SK-N-SH (cell line): Measurements from ENCODE around the gene SAT1. TPM values are rescaled to one million over a fixed set of nuclear protein-coding genes. Genes with fewer than 3 reads are reported as not detected.
A peak's percentile ranks its signal among the peaks of the same experiment; 100 is the strongest.

Experiments used
- CTCF ChIA-PET: fragments of 300-600, 350-600 bp; formaldehyde crosslinking; extraction: SDS; loops from one replicate; lab custom pipeline; 2021; lab: Yijun Ruan, JAX
- POLR2A ChIA-PET: fragments of 350-600 bp; sonication (Branson Sonifier 250); formaldehyde crosslinking; extraction: SDS; loops from one replicate; lab custom pipeline; 2020; ENCODE audit warnings: antibody characterized with exemption, inconsistent platforms; lab: Yijun Ruan, JAX
- DNase-seq: peaks from one replicate; pipeline ENCODE4 v3.0.0; 2012
- H2AFZ ChIP-seq: fragments of 200-600 bp; sonication (generic); 2 replicates; pipeline ENCODE4 v1.8.1; 2016; ENCODE audit warnings: antibody characterized with exemption, mild to moderate bottlenecking, low read depth
- H3F3A ChIP-seq: fragments of 200-600 bp; sonication (generic); replicated peaks from 2 replicates; pipeline ENCODE3; 2016; ENCODE audit warnings: antibody characterized with exemption, mild to moderate bottlenecking; ENCODE audit not compliant: insufficient read depth
- H3K27ac ChIP-seq, 2 experiments: fragments of 200-500 bp in 1 of 2; fragments of 200-600 bp in 1 of 2; sonication (Bioruptor generic) in 1 of 2; sonication (generic), shearing (Covaris generic) in 1 of 2; 2 replicates each; pipeline versions ENCODE4 v1.5.1 to v1.6.1; 2014 to 2016; ENCODE audit warnings: low read depth in 2 of 2, inconsistent platforms in 1 of 2, low read length in 1 of 2, mild to moderate bottlenecking in 1 of 2, mixed read lengths in 1 of 2
- H3K27me3 ChIP-seq: fragments of 200-600 bp; sonication (generic), shearing (Covaris generic); 2 replicates; pipeline ENCODE4 v1.6.1; 2016; ENCODE audit warnings: mixed run types; ENCODE audit not compliant: insufficient read depth
- H3K36me3 ChIP-seq, 2 experiments: fragments of 200-500 bp in 1 of 2; fragments of 200-600 bp in 1 of 2; sonication (Bioruptor generic) in 1 of 2; sonication (generic) in 1 of 2; replicated peaks in 1 of 2; 2 replicates each; pipeline versions ENCODE3 to v1.5.1; 2014 to 2016; ENCODE audit warnings: low read length in 1 of 2, mild to moderate bottlenecking in 1 of 2; ENCODE audit not compliant: insufficient read depth in 2 of 2, control insufficient read depth in 1 of 2
- H3K4me1 ChIP-seq, 2 experiments: fragments of 200-500 bp in 1 of 2; fragments of 200-600 bp in 1 of 2; sonication (Bioruptor generic) in 1 of 2; sonication (generic), shearing (Covaris generic) in 1 of 2; 2 replicates each; pipeline versions ENCODE4 v1.5.1 to v1.6.1; 2014 to 2016; ENCODE audit warnings: low read depth in 1 of 2, low read length in 1 of 2, mixed run types in 1 of 2; ENCODE audit not compliant: insufficient read depth in 2 of 2, control insufficient read depth in 1 of 2
- H3K4me2 ChIP-seq: fragments of 200-600 bp; sonication (generic), shearing (Covaris generic); 2 replicates; pipeline ENCODE4 v1.6.1; 2017; ENCODE audit warnings: mixed run types
- H3K4me3 ChIP-seq, 2 experiments: fragments of 200-500 bp in 1 of 2; fragments of 200-600 bp in 1 of 2; sonication (Bioruptor generic) in 1 of 2; sonication (generic), shearing (Covaris generic) in 1 of 2; 2 replicates each; pipeline versions ENCODE4 v1.5.1 to v1.8.1; 2014 to 2016; ENCODE audit warnings: low read depth in 2 of 2, inconsistent platforms in 1 of 2, low read length in 1 of 2, mild to moderate bottlenecking in 1 of 2, mixed read lengths in 1 of 2, moderate library complexity in 1 of 2
- H3K79me2 ChIP-seq: fragments of 200-600 bp; sonication (generic); 2 replicates; pipeline ENCODE4 v1.8.1; 2017; ENCODE audit warnings: mild to moderate bottlenecking; ENCODE audit not compliant: insufficient read depth
- H3K9ac ChIP-seq: fragments of 200-600 bp; sonication (generic); 2 replicates; pipeline ENCODE4 v1.6.1; 2017; ENCODE audit warnings: mixed run types
- H3K9me2 ChIP-seq: fragments of 200-600 bp; sonication (generic); 2 replicates; pipeline ENCODE4 v1.6.1; 2017; ENCODE audit warnings: mixed run types
- H3K9me3 ChIP-seq: fragments of 200-600 bp; sonication (generic); 2 replicates; pipeline ENCODE4 v1.6.1; 2017; ENCODE audit warnings: mixed run types, mild to moderate bottlenecking, moderate library complexity
- H4K20me1 ChIP-seq: fragments of 200-600 bp; sonication (generic); 2 replicates; pipeline ENCODE4 v1.6.1; 2017; ENCODE audit warnings: mild to moderate bottlenecking, mixed run types; ENCODE audit not compliant: insufficient read depth
- CHD2 ChIP-seq: fragments of 150-350 bp; IDR thresholded peaks from 2 replicates; pipeline ENCODE4 v1.6.1; 2018; ENCODE audit warnings: low read length; ENCODE audit not compliant: partially characterized antibody
- ELF1 ChIP-seq: IDR thresholded peaks from 2 replicates; pipeline ENCODE4 v1.4.0; 2012
- EP300 ChIP-seq, 2 experiments: IDR thresholded peaks; 2 replicates each; pipeline versions ENCODE4 v1.4.0 to v1.6.1; 2012; ENCODE audit warnings: borderline replicate concordance in 1 of 2, low read depth in 1 of 2, low read length in 1 of 2
- FOSL2 ChIP-seq: IDR thresholded peaks from 2 replicates; pipeline ENCODE4 v1.4.0; 2012; ENCODE audit warnings: low read depth, mild to moderate bottlenecking, moderate library complexity, borderline replicate concordance
- GABPA ChIP-seq: IDR thresholded peaks from 2 replicates; pipeline ENCODE4 v1.4.0; 2012; ENCODE audit warnings: low read depth, mild to moderate bottlenecking
- GATA2 ChIP-seq: sonication (generic); formaldehyde crosslinking; IDR thresholded peaks from 2 replicates; pipeline ENCODE4 v1.5.0; 2020; ENCODE audit warnings: mild to moderate bottlenecking, missing genetic modification reagents
- MEF2A ChIP-seq: IDR thresholded peaks from 2 replicates; pipeline ENCODE4 v1.4.0; 2012; ENCODE audit warnings: low read depth, borderline replicate concordance
- MXI1 ChIP-seq: IDR thresholded peaks from 2 replicates; pipeline ENCODE4 v1.6.1; 2012; ENCODE audit warnings: mild to moderate bottlenecking, low read depth, low read length, improper control_type of control experiment
- NRF1 ChIP-seq: IDR thresholded peaks from 2 replicates; pipeline ENCODE4 v1.6.1; 2012; ENCODE audit warnings: low read depth, mild to moderate bottlenecking, low read length
- POLR2AphosphoS5 ChIP-seq: IDR thresholded peaks from 2 replicates; pipeline ENCODE4 v1.6.1; 2012; ENCODE audit warnings: low read depth, low read length
- RAD21 ChIP-seq: IDR thresholded peaks from 2 replicates; pipeline ENCODE4 v1.6.1; 2012; ENCODE audit warnings: mild to moderate bottlenecking, low read length
- RFX5 ChIP-seq: IDR thresholded peaks from 2 replicates; pipeline ENCODE4 v1.6.1; 2012; ENCODE audit warnings: mild to moderate bottlenecking, improper control_type of control experiment, low read length
- RXRA ChIP-seq: IDR thresholded peaks from 2 replicates; pipeline ENCODE4 v1.4.0; 2012; ENCODE audit warnings: low read depth, mild to moderate bottlenecking, borderline replicate concordance
- SIN3A ChIP-seq: IDR thresholded peaks from 2 replicates; pipeline ENCODE4 v1.6.1; 2012; ENCODE audit warnings: low read depth, mild to moderate bottlenecking, low read length, moderate library complexity, borderline replicate concordance
- SMC3 ChIP-seq: IDR thresholded peaks from 2 replicates; pipeline ENCODE4 v1.6.1; 2012; ENCODE audit warnings: low read depth, low read length, improper control_type of control experiment
- TAF1 ChIP-seq: IDR thresholded peaks from 2 replicates; pipeline ENCODE4 v1.6.1; 2012; ENCODE audit warnings: low read depth, mild to moderate bottlenecking, low read length, moderate library complexity, borderline replicate concordance
- TCF12 ChIP-seq: IDR thresholded peaks from 2 replicates; pipeline ENCODE4 v1.4.0; 2012
- WGBS: methylation state at CpG from one replicate; pipeline ENCODE4 v1.1.6; 2017; ENCODE audit warnings: low lambda C conversion rate; 5-methylcytosine and 5-hydroxymethylcytosine counted together
- polyA plus RNA-seq, 3 experiments: library from polyadenylated mRNA; depleted of rRNA; stranded (reverse); fragments of >200 nt; gene quantifications; 2 replicates each; pipeline ENCODE4 v1.2.3, GENCODE V29; 2012

The SAT1 gene
- polyA plus RNA-seq, 1 of the 3 experiments (the other 2 are of a cell fraction): 131 TPM

- Histone ChIP-seq H3K9me3 (no peaks in the 10 kb centered on the region), H4K20me1 (no peaks in the 10 kb centered on the region), H3K4me2 (0 out of 2 replicates have a peak overlapping the region, but pooled peaks have one; percentile 12), H3K4me3 (no peak overlapping the region), H3K79me2 (no peaks in the 10 kb centered on the region), H3K4me1 (no peaks in the 10 kb centered on the region; a peak in 1 of 4 replicates), H2AFZ (no peak overlapping the region), H3K9me2 (no peaks in the 10 kb centered on the region), H3K36me3 (no peaks in the 10 kb centered on the region), H3K9ac (no peak overlapping the region), H3K27ac (0 out of 4 replicates have a peak overlapping the region, but pooled peaks of 1 of the 2 experiments have one; percentile 26), H3F3A (peaks cover 6% of the 10 kb centered on the region), H3K27me3 (no peaks in the 10 kb centered on the region; the same call in 1 of the 2 replicates)
- ChIA-PET CTCF (interaction anchor here (1.1 to 2.6 kb wide), 4 partner anchors 8 to 136 kb away, joined by 3 to 10 read pairs (median 6); partner anchors contain the start of gene SAT1), POLR2A (interaction anchor here (1.8 kb wide), 1 partner anchor 23 kb away, joined by 7 read pairs; the partner anchor contains the start of gene ACOT9)
- 51% methylated on average over 3 of the region's 16 CpGs for WGBS
- no peak for TF ChIP-seq TAF1
- TF ChIP-seq NRF1: no peak
- no peak for TF ChIP-seq ELF1
- TF ChIP-seq RXRA: no peak
- TF ChIP-seq GATA2 (CRISPR knock-in tag): no peak
- TF ChIP-seq RFX5: no peak
- no peak for TF ChIP-seq TCF12
- no peak for TF ChIP-seq CHD2
- TF ChIP-seq POLR2AphosphoS5: no peak
- TF ChIP-seq MXI1: no peak
- no peak for TF ChIP-seq SMC3
- TF ChIP-seq MEF2A: no peak
- no peak for TF ChIP-seq GABPA
- no peak for DNase-seq
These were observed 17.1 kb upstream of the SAT1 start for GRCh38 chrX:23765868-23766267.

GRCh38 chrX:23766650-23767551, 16.1 kb upstream of the SAT1 start:
- 35% methylated on average over 11 of the region's 28 CpGs for WGBS
- Histone ChIP-seq H3K9me3 (no peaks in the 10 kb centered on the region), H4K20me1 (no peaks in the 10 kb centered on the region), H3K27me3 (no peaks in the 10 kb centered on the region; the same call in 1 of the 2 replicates), H3K4me1 (no peaks in the 10 kb centered on the region; a peak in 1 of 4 replicates), H3K4me2 (no peak overlapping the region), H3K36me3 (no peaks in the 10 kb centered on the region), H3K9me2 (no peaks in the 10 kb centered on the region), H3K79me2 (no peaks in the 10 kb centered on the region), H3K4me3 (peak overlapping the region in 1 of 2 experiments; percentile 13; a peak in 2 of 4 replicates), H3F3A (peaks cover 6% of the 10 kb centered on the region), H2AFZ (no peak overlapping the region), H3K27ac (no peak overlapping the region), H3K9ac (no peak overlapping the region)
- ChIA-PET CTCF (interaction anchor here (1.1 to 2.6 kb wide), 5 partner anchors 9 to 135 kb away, joined by 3 to 10 read pairs (median 3); partner anchors contain the start of gene SAT1), POLR2A (interaction anchor here (1.8 kb wide), 1 partner anchor 24 kb away, joined by 7 read pairs; the partner anchor contains the start of gene ACOT9)
- DNase-seq: peak; percentile 41
- TF ChIP-seq RAD21 (no peak), SIN3A (no peak), FOSL2 (no peak), CHD2 (no peak), GABPA (no peak), TCF12 (no peak), EP300 (IDR thresholded peaks at IDR 0.05; ENCODE audit: borderline replicate concordance in 1 of 2, low read depth in 1 of 2, low read length in 1 of 2) (no peak)
